Activated CD4-positive, alpha-beta T cell treated with anti-CD3 and anti-CD28 coated beads, Interleukin-2, amount 50 U/mL, for 16 hours (primary cell): Measurements from ENCODE around the gene LRRC61.
"Not testable (repeated sequence)": the region's sequence is repeated elsewhere in the genome, so short reads cannot be mapped to it uniquely, and the experiment has no call there.

ENCODE experiments used
- DNase-seq: peaks from one replicate; pipeline ENCODE4 v3.0.0-alpha.2; 2020

Gene LRRC61

DNA sequence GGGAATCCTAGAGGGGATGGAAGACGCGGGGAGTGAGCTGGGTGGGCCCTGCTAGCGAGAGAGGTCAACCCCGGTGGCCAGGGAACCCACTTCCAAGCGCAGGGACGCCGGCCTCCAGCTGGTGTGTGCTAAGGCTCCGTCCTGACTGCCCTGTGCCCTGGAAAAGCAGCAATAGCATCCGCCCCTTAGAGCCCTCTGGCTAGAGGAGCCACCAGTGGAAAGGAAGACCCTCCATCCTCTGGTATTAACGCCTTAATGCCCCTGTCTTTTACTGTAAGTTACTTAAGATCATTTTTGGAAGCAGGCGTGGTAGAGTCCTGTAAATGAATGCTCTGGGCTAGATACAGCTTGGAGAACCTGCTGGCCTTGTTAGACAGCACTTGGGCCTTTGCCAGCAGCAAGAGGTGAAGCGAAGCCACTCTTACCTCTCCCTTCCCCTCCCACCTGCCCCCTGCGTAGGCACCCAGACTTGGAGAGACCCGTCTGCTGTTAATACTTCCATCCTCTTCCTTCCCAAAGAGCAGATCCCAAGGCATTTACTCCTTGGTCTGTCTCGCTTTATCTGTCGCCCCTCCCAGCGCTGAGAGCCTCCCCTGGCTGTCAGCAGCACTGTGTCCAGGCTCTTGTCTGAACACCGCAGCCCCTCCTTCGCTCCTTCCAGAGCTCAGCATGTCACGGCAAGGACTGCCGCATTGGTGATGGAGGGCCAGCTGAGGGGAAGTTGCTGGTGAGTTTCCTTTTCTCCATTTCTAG lies 50.1 kb downstream of the LRRC61 start:
- DNase-seq, result no peak

DNA sequence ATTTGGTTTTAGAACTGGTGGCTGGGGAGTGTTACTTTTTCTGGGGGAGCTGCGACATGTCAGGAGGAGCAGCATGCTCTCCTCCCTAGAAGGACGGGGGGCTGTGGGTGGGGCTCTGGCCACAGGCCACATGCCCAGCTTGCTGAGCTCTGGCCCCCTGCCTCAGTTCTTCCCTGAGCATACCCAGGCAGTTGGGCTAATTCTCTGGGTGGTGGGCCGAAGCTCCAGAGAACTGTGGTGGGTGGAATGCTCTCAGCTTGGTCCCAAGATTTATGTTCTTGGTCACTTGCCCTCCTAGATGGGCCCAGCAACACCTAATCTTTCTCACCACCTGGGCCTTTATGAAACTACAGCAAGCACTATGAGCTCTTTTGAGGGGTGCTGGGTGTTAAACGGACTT lies 50.9 kb downstream of the LRRC61 start:
- no peak for DNase-seq

DNA sequence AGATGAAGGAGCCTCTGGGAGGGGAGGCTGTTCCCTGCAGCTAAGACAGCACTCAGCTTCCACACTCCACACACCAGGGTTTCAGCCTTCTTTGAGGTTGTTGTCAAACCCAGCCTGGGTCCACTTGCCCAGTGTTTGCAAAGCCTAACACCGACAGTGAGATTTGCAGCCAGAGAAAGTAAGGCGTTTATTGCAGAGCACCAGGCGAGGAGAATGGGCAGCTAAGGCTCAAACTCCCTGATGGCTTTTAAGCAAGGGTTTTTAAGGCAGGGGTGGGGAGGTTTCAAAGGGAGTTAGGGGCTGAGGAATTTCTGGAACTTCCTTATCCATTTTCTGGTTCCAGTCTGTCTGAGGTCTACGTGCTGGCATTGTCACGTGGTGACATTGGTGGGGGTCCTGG lies 51.3 kb downstream of the LRRC61 start:
- DNase-seq, result no peak

DNA sequence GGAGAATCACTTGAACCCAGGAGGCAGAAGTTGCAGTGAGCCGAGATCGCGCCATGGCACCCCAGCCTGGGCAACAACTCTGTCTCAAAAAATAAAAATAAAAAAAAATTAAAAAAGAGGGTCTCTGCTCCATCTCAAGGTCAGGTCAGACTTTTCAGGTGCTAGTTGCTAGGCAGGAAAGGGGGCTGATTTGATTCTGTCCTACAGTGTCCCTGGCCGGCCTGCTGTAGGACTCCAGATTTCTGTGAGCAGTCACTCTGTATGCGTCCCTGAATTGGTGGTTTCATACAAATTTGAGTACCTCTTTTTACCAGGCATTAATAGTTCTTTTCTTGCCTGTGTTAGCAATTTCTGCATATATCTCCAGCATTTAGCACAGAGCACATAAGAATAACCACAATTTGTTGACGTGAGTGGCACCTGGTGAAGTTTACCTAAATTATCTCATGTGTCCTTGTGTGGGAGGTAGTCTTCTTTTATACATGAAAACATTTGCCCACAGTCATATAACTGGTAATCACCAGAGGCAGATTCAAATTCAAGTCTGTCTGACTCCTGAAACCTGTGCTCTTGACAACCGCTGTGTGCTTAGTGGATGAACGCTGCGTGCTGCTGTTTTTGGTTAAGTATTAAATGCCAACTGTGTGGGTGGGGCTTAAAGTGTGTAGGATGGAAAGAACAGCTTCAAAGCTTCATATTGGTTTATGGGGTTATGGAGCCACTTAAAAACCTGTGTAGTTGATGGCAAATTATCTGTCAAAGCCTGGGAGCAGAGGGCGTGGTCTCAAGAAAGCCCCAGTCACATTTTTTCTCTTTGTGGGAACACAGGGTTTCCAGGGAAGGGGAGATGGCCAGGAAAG lies 52.7 kb downstream of the LRRC61 start:
- no peak for DNase-seq

DNA sequence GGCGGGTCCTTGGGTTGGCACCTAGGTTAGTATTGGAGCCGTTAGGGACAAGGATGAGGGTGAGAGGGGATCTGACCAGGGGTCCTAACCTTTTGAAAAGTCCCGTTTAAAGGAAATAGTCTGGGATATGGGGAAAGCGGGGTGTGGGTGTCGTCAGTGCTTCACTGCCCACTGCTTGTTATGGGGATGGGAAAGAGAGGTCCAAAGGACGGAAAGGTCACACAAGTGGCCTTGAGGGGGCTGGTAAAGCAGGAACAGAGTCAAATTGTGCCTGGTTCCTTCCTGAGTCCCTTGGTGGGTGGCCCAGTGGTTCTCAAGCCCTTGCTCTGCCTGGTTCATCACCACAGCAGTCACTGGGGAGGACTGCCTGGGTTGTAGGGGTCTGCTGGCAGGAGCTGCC lies 53.4 kb downstream of the LRRC61 start:
- DNase-seq, result no peak

DNA sequence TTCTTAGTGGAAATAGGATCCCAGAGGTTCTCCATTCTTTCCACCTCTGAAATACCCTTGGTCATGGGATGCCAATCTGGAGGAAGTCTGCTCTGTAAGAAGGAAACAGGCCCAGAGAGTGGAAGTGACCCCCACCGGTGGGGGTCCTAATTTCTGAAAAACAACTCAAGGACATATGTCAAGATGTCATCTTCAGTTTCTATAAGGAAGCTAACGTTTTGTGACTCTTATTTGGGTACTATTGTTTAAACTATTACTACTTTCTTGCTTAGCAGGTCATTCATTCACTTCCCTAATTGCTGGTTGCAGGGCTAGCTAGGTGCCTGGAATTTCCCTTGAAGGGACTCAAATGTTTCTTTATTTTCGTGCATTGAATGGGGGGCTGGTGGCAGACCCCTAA lies 54.0 kb downstream of the LRRC61 start:
- DNase-seq, result no peak

DNA sequence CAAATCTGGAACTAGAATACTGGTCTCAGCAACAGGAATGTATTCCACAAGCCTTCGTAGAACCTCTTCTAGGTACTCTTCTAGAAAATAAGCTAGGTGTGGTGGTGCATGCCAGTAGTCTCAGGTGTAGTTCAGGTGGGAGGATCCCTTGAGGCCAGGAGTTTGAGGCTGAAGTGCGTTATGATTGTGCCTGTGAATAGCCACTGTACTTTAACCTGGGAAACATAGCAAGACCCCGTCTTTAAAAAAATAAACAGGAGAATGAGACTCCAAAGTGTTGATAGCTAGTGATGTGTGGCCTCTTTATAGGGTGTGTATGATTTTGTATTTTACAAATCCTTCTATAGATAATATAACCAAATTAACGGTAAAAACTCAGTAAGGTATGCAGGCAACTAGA lies 54.5 kb downstream of the LRRC61 start:
- no peak for DNase-seq

DNA sequence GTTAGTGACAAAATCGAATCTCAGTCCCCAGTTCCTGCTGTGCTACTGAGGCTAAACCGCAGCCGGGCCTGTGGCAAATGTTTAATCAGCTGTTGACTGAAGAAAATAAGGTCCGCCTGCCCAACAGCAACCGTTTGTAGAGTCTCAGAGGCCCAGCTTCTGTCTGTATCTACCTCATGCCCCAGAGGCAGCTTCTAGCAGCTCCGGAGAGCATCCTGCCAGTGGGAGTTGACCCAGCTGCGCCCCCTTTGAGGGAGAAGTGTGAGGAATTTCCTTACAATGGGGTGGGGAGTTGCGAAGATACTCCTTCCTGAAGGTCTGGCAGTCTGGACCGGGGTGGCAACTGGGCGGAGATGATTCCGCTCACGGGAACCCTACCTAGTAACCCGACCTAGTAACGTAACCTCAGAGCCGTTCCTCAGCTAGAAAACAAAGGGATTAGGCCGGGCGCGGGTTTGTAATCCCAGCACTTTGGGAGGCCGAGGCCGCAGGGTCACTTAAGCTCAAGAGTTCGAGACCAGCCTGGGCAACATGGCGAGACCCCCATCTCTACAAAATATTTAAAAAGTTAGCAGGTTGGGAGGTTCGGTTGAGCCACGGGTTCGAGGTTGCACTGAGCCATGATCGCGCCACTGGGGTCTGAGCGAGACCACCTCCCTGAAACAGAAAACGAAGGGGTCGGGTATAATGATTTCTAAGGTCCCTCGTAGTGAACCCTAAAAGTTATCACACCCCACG lies 55.1 kb downstream of the LRRC61 start:
- peak; percentile 50 for DNase-seq

DNA sequence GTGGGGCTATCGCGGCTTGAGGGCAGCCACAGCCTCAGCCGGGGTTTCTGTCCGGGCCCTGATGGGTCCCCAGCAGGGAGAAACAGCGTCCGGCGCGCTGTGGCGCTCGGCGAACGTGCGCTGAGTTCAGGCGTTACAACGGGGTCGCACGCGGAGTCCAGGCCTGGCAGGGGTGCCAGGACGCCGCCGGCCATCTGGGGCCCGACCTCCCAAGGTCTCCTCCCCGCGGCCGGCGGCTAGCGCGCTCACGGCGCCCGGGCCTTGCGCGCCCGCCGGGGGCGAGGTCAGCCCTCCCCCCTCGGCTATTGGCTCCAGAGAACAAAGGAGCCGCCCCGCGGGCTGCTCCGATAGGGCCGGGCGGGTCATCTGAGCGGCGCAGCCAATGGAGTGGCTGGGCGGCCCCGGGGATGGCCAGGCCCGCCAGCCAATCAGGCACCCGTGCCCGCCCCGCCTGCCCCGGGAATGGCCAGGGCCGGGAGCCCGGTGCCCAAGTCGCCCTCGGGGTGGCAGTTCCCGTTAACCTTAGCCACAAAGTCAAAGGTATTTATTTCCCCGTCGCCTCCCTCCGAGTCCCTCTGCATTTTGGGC lies 55.8 kb downstream of the LRRC61 start, which contains the start of gene ZNF775:
TSS of gene ZNF775 (plus strand) at position 478 of the 588 bp plus-strand sequence. CDS start 9,141 bp downstream, outside the sequence.
- peak; percentile 95 for DNase-seq

DNA sequence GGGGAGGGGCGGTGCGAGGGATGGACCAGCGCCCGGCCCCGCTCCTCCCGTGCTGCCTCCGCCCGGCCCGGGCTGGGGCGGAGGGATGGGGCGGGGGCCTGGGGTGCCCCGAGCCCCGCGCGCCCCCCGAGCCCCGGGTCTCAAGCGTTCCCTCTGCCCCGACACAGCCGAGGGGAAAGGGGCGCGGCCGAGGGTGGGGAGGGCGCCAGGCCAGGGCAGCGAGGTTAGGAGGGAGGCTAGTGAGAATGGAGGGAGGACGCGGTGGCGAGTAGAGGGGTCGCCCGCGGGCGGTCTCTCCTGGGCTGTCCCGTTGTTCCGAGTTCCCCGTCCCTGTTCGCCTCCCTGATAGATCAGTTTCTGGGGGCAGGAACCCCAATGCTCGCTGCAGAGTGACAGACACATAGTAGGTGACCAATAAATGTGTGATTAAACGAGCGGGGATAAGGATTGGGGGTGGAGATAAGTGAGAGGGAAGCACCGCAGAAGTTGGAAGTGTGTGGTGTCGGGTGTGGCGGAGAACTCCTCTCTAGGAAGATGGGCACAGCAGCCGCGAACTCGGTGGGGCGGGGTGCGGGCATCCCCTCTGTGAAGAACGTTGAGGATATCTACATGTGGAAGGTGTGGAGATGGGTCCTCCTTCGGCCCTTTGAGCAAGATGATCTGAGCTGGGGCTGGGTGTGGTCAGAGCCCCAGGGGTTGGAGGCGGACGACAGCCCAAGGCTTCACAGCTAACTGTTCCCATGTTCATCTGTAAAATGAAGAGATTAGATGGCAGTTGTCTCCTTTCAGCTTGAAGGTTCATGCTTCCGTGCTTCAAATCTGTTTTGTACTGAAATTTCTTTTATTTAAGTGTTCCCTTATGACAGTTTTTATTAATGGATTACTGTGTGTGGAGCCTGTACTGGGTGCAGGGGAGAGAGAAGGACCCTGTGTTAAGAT lies 56.6 kb downstream of the LRRC61 start:
- no peak for DNase-seq

DNA sequence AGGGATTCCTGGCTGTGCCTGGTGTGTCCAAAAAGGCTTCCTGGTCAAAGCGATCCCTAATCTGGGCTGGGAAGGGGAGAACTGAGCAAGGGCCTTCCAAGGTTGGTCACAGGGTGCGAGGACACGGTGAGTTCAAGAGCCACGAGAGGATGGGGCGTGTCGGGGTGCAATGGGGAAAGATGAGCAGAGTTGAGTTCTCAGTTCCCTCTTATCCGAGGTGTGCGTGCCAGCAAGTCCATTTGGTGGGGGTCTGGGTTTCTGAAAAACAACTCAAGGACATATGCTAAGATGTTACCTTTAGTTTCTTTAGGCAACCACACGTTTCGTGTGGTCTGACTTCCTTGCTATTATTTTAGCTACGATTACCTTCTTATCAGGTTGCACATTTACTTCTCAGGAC lies 57.3 kb downstream of the LRRC61 start:
- DNase-seq, result no peak

DNA sequence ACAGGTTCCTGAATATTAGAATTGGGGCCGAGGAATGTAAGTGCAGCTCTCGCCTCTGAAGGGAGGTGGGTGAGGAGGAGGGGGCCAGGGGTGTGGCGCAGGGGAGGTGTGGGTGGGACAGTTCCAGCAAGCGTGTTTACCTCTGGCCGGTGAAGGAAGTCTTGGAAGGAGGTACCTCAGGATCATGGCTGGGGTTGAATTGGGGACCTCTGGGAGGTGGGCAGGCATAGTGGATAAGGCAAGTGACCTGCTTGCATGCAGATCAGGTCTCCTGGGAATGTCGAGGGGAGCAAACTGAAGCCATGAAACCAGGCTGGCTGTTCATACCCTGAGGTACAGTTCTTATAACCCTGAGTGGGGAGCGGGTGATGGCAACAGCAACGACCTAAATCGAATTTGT lies 57.9 kb downstream of the LRRC61 start:
- DNase-seq, result no peak

DNA sequence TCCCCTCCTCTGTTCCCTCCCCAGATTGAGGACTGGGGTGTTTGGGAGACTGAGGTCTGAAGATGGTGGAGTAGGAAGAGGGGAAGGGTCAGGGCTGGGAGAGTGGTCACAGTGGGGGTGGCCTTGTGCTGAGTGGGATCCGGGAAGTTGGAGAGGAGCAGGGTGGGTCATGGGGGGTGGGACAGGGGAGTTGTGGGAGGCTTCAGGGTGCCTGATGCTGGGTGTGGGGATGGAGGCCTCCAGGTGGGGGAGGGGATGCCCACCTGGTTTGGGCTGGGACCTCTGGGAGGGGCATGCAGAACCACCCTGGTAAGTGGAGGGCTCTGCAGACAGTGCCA lies 58.6 kb downstream of the LRRC61 start:
- DNase-seq, result no peak

DNA sequence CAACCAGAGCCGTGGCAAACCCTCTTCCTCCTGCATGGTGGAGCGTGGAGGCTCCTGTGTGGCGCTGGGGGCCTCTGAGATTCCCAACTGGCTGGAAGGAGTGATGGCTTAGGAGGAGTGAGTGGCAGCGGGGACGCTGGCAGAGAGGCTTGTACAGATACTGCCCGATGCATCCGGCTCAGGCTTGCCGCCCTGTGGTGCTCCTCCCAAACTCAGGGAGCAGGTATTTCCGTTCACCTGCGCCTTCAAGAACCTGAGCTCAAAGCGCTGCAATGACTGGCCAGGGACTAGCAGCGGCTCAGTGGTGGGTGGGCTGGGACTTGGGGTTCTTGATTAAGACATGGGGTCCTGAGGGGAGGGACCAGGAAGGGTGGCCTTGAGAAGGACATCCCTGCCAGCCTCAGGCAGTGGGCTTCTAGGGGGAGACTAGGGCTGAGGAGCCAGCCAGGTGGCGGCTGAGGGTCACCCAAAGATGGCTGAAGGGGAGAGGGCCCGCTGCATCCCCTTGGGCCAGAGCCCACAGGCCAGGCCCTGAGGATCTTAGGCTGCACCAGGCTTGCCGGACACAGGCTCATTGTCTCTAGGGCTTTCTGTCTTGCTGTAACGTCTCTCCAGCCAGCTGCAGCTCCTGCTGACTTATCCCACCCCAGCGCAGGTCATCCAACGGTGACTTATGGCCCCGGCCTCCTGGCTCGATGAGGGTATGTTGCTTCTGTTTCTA lies 59.1 kb downstream of the LRRC61 start:
- DNase-seq, result no peak

DNA sequence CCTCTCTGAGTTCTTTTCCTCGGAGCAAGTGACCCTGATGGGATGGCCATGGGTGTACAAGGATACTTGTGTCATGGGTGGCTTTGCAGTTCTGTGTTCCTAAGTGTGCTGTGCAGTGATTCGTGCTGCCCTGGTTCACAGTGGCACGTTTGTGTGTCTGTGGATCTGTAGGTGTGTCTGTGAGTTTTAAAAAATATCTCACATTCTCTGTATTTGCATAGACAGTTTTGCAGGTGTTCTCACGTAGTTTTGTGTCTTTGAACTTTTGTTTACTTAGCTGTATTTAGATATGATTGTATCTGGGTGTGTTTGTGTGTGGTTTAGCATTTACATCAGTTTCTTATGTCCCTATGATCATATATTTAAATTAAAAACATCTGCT lies 59.7 kb downstream of the LRRC61 start:
- no peak for DNase-seq

DNA sequence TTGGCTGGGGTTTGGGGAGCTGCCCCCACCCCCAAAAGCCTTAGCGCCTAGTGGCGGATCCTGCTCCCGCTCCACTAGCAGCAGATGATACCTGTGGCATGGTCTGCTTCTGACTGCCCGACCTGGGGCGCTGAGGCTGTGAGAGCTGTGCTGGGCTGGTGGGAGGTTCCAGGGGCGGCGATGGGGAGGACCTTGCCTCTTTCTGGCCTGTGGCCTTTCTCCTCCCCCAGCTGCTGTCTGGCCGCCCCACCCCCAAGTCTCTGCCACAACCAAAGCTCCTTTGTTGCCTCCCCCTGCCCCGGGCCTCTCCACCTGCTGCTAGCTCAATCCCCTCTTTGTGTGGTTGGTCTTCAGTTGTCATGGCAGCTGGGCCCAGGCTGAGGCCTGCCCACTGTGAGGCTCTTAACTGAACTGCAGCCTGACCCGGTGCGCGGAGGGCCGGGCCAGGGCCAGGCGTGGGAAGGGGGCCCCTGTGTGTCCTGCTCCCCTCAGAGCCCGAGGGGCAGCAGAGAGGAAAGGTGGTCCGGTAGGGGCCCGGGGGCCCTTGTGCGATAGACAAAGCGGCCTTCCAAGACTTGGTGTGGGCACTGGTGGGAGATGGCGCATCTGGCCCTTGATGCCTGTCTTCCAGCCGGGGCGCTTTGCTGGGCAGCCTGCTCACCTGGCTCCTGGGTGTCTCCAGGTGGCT lies 60.7 kb downstream of the LRRC61 start:
- DNase-seq, result no peak

DNA sequence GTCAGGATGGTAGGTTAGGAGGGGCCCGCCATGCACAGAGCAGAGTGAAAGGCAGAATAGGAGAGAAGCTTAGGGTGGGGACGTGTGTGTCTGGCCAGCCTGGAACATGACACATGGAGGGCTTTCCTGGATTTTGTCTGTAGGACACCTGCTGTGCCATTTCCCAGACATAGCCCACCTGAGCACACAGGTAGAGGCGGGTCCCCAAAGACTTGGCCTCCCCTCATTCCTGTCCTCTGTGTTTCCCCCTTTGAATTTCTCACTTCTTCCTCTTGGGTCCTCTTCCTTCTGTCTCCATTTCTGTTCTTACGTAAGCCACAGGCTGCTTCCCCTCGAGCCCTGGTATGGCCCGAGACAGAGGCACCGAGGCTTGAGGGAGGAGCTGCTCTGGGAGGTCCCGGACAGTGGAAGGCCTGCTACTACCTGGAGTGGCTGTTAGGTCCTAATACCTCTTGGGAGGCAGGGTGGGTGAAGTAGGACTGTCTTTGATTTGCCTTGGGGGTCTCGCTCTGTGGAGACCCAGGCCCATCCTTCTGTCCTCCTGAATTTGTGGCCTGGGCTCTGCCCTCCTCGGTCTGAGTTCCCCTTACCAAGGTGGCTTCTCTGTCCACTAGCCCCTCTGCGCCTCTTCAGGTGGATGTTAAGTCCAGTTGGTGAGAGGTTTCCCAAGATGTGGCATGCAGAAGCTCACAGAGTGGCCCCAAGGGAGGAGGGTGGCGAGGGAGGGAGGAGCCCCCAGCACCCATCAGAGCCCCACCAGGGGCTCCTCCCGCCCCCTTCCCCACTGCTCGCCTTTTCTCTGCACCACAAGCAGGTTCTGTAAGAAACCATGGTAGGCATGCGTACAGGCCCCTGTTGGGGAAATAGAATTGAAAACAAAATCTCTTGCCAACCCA lies 61.5 kb downstream of the LRRC61 start:
- DNase-seq, result no peak

DNA sequence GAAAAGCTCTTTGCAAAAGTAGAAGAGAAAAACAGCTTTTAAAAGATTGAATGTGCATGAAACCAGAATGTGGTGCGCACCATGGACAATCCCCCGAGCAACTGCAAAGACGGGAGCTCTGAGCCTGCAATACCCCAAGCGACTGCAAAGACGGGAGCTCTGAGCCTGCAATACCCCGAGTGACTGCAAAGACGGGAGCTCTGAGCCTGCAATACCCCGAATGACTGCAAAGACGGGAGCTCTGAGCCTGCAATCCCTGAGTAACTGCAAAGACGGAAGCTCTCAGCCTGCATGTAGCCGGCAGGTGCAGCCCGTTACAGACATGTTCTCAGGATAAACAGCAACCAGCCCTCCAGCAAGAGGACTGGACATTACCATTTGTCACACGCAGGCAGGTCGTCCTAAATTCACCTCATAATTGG lies 62.2 kb downstream of the LRRC61 start:
- no peak for DNase-seq

DNA sequence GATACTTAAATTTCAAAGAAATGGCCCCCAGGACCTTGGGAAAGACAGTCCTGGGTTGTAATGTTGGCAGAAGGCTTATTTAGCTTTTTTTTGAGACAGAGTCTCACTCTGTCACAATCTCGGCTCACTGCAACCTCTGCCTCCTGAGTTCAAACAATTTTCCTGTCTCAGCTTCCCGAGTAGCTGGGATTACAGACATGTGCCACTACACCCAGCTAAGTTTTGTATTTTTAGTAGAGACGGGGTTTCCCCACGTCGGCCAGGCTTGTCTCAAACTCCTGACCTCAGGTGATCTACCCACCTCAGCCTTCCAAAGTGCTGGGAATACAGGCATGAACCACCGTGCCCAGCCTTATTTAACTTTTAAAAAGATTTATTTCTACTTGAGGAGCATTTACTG lies 62.7 kb downstream of the LRRC61 start:
- not testable (repeated sequence) for DNase-seq
